Stomach (tissue), 4 donors: ENCODE results near the gene PLS3.

Experiments
- CTCF ChIP-seq, 7 experiments: fragments of 450-650 bp in 4 of 7; fragments of 200-600 bp in 3 of 7; sonication (generic) in 3 of 7; IDR thresholded peaks; one replicate each; pipeline ENCODE4 v1.5.1; 2016 to 2019; ENCODE audit warnings: antibody characterized with exemption in 7 of 7, control low read depth in 2 of 7, mild to moderate bottlenecking in 1 of 7
- POLR2A ChIP-seq, 4 donors: fragments of 450-650 bp; IDR thresholded peaks; one replicate each; pipeline ENCODE4 v1.6.1; 2016; ENCODE audit warnings: antibody characterized with exemption in 4 of 4, control low read depth in 2 of 4, mild to moderate bottlenecking in 1 of 4, moderate library complexity in 1 of 4

GRCh38 chrX:115522952-115523351, 38.0 kb upstream of the PLS3 start:
- TF ChIP-seq CTCF (IDR thresholded peaks at IDR 0.05) (no peak), POLR2A (IDR thresholded peaks at IDR 0.05) (no peak)
